Measurements from ENCODE around the gene SUSD4.

The SUSD4 gene

GRCh38 chr1:223248001-223248769 lies 115.8 kb downstream of the SUSD4 start:
- no peak for DNase-seq

GRCh38 chr1:223246476-223247112 lies 117.4 kb downstream of the SUSD4 start:
- DNase-seq = peak; percentile 41

DNA sequence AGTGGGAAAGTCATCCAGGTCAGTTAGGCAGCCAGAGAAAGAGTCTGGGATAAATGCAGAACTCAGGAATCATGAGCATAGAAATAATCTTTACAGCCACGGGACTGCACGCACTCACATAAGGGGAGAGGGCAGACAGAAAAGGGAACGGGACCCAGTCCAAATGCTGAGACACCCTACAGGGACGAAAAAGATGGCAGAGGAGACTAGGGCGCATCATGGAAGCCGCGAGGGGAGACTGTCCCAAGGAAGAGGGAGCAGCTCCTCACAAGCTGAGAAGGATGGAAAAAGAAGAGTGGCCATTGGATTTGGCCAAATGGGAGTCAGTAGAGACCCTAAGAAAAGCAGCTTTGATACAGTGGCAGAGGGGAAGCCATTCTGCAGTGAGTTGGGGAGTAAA lies 118.0 kb downstream of the SUSD4 start:
- peak; percentile 7 for DNase-seq

DNA sequence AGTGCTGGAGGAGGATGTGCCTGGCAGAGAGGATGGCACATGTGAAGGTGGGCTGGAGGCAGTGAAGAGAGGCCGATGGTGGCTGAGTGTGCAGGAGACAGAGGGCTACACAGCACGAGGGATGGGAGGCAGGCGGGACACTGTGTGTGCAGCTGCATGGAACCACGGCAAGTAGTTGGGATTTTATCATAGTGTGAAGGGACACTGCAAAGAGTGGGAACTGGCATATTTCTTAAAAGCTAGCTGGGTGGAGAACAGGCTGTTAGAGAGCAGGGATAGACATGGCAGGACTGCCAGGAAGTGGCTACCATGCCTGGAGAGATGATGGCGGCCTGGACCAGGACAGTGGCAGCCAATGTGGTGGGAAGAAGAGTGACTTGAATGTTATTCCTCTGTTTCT lies 118.6 kb downstream of the SUSD4 start:
- no peak for DNase-seq

DNA sequence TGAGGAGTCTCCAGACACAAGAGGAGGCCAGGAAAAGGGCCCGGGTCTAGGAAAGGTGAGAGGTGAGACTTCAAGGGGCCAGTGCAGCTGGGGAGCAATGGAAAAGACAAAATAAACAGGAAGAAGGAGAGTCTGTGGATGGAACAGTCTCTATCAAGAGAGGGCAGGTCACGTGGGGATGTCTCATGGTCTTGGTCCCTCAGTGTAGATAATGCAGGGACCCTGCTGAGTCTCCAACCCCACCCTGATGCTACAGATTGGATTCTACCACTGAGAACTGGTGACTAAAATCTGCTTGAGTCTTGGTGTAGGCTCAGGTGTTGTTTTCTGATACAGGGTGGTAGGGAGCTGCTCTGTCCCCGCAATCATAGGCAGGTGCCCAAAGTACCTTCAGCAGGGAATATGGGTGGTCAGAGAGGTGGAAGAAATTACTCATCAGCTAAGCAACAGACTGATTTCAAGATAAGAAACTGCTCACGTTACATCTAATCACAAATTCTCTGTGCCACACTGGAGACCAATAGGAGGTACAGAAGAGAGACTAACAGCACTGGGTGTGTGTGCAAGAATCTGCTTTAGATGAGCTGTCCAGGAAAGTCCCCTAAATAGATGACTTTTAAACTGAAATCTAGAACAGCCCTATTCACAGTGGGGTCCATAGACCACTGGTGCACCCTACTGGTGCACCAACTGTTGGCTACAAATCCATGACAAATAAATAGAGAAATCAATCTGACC lies 119.4 kb downstream of the SUSD4 start:
- DNase-seq = no peak

GRCh38 chr1:223243441-223244050 lies 120.4 kb downstream of the SUSD4 start:
- no peak for DNase-seq

DNA sequence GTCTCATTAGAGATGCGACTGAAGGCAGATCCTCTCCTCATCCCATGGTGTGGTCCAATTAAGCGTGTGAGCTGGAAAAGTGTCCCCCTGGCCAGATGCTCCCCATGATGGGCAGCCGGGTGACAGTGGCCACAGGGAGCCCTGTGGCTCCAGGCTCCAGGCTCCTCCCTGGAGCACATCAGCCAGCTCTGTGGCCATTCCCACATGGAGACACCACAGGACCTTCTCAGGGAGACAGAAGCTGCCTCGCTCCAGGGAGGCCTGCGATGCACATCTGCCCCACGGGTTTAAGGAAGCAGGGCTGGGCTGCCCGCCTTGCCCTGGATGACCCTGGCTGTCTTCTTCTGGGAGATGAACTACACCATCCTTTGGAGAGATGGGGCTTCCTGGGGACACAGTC lies 121.0 kb downstream of the SUSD4 start:
- DNase-seq = no peak

GRCh38 chr1:223242382-223242955 lies 121.5 kb downstream of the SUSD4 start:
- no peak for DNase-seq

DNA sequence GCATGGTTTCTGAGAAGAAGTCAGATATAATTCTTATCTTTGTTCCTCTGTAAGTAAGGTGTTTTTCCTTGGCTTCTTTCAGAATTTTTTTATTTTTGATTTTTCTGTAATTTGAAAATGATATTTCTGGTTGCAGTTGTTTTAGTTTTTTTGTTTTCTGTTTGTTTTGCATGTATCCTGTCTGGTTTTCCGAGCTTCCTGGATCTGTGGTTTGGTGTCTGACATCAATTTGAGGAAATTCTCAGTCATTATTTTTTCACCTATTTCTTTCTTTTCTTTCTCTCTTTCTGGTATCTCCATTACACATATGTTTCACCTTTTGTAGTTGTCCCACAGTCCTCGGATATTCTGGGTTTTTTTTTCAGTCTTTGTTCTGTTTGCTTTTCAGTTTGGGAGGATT lies 123.9 kb downstream of the SUSD4 start:
- DNase-seq = no peak

GRCh38 chr1:223235091-223235490 lies 128.9 kb downstream of the SUSD4 start:
- no peak for DNase-seq

- peak; percentile 33 for DNase-seq
Observed at GRCh38 chr1:223234534-223234933, 129.4 kb downstream of the SUSD4 start.

GRCh38 chr1:223234170-223234514 lies 129.8 kb downstream of the SUSD4 start:
- DNase-seq = no peak

DNA sequence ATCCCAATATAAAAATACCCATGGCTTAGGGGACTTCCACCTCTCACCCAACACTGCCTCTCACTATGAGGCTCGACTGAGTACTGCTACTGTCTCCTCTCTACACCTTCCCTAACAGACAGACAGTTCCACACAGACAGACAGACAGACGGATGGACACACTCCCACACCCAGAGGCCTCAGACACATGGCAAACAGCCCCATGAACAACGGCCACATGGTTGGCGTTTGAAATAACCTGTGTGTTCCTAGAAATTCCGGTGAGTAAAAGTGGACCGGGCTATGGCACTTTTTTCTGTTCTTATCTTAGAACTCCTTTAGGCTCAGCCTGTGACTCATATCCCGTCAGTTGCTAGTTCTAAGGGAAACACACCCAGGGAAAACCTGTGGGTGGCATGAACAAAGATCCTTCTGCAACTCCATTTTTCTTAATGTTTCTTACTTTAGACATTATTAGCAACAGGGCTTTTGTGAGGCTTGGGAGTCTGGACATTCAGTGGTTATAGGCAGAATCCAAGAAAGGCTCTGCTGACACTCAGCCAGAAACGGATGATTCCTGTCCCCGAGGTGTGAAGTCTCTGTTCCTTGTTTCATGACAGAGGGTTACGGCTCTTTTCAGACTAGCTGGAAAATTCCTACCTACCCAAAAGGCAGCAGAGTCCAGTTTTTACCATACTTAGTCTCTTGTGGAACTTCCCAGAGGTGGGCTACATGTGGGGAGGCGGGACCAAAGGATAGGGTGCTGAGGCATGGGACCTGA lies 130.4 kb downstream of the SUSD4 start:
- DNase-seq = peak; percentile 56

- DNase-seq = peak; percentile 38
Observed at GRCh38 chr1:223233019-223233409, 131.0 kb downstream of the SUSD4 start.

- DNase-seq = no peak
Observed at GRCh38 chr1:223231581-223231980, 132.4 kb downstream of the SUSD4 start.

DNA sequence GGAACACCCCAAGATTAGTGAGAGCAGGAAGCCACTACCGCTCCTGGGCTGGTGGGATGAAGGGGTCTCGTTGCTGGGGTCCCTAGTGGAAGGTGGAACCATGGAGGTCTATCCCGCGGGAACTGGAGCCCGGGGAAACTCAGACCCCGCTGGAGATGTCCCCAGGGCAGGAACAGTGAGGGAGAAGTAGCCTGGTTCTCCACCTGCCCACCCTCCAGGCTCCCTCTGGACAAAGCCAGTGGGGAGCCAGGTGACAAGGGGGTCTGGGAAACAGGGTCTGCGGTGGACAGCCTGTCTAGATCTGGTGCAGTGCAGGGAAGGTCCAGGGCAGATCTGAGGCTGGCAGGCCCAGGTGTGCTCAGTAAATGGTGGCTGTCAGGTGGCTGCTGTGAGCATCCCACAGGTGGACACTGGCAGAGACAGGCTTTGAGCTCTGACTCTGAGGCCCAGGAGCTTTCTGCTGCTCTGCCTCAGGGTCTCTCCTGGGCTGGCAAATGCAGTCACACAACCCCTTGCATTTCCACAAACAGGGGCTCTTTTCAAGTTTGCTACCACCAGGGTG lies 132.9 kb downstream of the SUSD4 start:
- no peak for DNase-seq

DNA sequence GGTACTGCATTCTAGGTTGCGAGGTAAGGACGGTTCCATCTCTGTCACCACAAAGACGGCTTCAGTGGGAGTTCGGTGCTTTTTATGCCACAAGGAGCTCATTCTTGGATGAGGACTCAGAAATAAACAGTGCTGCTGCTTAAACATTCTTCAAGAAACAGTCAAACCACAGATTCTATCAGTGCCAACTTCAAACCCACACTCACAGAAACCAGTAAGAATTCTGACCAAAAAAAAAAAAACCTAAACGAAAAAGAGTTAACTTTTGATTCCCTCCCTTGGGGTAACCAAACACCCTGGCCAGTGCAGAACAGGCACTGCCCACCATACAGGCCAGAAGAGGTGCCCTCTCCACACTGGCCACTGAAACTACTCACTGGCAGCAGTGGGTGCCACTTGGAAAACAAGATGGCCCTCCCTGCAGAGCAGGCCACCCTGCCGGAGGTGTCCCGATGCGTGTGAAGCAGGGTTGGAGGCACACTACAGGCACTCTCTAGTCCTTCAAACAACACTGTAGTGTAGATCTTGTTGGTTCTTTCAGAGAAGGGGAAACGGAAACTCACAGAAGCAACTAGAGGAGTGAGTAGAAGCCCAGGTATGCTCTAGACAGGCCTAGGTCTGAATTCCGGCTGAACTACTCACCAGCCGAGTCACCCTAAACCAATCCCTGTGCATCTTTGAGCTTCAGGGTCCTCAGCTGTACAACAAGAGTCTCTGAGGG lies 133.7 kb downstream of the SUSD4 start:
- peak; percentile 76 for DNase-seq

DNA sequence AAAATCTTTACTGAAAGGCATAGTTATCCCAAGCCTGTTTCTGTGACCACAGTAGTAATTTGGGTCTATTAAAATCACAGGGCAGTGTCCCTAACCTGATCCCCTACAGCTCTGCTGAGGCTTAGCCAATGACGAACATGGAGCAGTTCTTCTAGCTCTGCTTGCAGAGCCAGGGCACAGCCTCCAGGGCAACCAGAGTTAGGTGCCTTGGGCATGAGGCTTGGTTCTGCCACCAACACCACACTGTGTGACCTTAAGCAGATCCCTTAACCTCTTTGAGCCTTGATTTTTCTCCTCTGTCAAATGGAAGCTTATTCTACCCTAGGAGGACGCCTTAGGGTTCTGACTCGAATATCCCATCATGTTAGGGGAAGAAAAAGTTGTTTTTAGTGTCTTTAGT lies 134.2 kb downstream of the SUSD4 start:
- no peak for DNase-seq

- no peak for DNase-seq
Observed at GRCh38 chr1:223228931-223229528, 134.9 kb downstream of the SUSD4 start.

- DNase-seq = no peak
Observed at GRCh38 chr1:223228201-223228600, 135.8 kb downstream of the SUSD4 start.

Data from activated CD8-positive, alpha-beta memory T cell treated with anti-CD3 and anti-CD28 coated beads for 24 hours (primary cell).